Ammon's horn (tissue), 1 donor: ENCODE data around the gene C14orf119.
"Not testable (repeated sequence)": the region's sequence is repeated elsewhere in the genome, so short reads cannot be mapped to it uniquely, and the experiment has no call there.

Experiments used
- DNase-seq: peaks from one replicate; pipeline ENCODE4 v3.0.0-alpha.2; 2016; ENCODE audit warnings: low spot score

C14orf119 gene

GRCh38 chr14:23089498-23090253 is 5.6 kb upstream of the C14orf119 start:
- DNase-seq = no peak

DNA sequence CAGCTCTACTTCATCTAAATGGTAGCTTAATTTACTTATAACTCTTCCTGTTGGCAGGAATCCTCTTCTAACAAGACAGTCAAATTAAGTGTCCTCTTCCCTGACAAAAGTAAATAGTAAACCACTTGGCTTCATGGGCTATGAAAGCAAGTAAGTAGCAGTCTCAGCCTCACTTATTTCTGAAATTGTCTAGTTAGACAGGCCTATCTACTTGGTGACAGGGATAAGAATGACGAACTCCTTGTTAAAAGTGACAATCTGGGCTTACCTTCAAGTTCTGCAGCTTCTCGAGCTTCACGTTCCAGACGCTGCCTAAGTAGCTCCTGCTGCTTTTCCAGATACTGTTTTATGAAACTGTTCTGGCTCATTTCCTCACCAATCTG is 5.1 kb upstream of the C14orf119 start:
- no peak for DNase-seq

- DNase-seq = no peak
Measured at GRCh38 chr14:23091294-23092225, 3.7 kb upstream of the C14orf119 start.

DNA sequence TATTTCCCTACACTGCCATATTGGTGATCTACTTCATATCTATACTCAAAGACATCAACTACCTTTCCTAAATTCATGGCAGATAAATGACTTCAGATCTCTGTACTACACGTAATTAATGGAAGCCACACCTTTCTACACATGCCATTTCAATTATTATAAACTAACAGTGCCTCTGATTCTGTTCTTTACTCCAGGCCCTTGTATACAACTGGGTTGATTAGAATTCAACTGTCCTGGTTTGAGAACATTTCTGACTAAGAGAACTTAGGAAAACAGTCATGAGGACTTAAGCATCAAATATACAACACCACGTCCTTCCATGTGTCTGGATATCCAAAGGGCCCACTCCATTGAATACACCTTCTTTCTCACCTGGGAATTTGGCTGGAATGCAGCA is 2.2 kb upstream of the C14orf119 start:
- no peak for DNase-seq

DNA sequence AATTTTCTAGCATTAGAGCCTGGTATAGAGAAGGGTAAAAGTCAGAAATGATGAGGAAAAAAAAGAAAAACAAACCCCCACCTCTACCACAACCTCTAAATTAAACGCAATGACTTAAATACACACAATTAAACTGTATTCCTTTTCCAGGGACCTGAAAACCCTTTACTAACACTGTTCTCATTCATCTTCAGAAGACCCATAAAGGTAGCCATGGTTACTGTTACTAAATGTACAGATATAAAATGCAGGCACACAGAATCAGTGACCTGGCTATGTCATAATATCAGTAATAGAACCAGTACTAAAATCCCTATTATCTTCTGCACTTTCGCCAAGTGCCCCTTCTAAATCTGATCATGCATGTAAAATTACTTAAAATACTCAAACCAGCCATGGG is 1.8 kb upstream of the C14orf119 start:
- DNase-seq = no peak

DNA sequence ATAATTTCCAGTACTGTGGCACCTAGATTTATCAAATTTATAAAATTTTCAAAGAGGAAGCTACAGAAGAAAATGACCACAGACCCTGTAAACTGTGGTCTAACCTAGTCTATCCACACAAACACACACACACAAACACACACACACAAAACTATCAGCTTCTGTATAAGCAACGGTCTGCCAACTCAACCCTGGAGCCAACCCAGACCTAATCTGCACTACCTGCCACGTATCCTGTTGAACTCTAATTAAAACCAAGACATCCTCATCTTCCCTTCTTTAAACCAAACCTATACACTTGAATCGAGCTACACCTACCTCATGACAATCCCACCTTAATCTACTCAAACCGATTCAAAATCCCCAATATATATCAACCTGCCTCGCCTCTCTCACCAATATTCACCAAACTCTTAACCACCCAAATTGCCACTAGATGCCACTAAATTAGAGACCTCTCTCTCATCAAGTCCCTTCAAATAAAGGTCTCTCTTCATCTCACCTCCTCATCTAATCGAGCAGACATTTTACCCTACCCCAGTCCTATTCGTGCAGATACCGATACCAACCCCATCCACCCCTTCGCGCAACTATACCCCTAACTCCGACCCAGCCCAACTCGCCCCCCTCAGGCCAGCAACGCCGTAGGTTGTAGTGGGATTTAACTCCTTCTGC is 1.2 kb upstream of the C14orf119 start:
- DNase-seq = no peak

DNA sequence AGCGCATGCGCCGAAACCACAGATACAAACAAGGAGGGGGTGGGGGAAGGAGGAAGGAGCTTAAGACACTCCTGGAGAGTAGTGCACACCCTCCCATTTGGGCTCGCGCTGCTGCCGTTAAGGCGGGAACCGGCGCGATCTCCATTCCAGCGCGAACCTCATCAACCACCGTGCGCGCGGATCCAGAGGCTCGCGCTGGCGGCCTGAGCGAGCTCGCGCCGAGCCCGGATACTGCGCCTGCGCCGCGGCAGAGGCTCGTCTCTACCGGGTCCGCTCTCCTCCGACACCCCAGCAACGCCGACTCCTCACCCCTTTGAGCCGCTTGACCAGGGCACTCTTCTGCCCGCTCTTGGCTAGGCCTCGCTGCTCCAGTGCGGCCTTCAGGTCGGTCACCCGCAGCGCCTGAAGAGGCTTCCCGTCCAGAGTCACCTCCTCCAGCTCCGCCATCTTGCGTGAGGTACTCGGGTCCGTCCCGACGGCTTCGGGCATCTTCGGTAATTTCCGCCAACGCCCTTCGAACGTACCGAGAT is 574 bp upstream of the C14orf119 start, which contains the start of gene ACIN1:
Gene ACIN1 (minus strand): TSS at position 471 of the 530 bp plus-strand sequence. CDS start 24 bp downstream, at position 447.
- peak; percentile 89 for DNase-seq

DNA sequence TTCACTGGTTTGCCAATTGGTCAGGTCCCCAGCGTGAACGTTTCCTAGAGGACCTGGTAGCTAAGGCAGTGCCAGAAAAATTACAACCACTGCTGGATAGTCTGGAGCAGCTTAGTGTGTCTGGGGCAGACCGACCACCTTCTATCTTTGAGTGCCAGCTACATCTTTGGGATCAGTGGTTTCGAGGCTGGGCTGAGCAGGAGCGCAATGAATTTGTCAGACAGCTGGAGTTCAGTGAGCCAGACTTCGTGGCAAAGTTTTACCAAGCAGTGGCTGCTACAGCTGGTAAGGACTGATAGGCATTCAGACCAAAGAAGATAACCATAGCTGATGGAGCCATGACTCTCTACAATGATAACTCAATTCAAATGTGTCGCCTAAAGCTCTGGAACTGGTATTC is 2.5 kb downstream of the C14orf119 start:
- no peak for DNase-seq

DNA sequence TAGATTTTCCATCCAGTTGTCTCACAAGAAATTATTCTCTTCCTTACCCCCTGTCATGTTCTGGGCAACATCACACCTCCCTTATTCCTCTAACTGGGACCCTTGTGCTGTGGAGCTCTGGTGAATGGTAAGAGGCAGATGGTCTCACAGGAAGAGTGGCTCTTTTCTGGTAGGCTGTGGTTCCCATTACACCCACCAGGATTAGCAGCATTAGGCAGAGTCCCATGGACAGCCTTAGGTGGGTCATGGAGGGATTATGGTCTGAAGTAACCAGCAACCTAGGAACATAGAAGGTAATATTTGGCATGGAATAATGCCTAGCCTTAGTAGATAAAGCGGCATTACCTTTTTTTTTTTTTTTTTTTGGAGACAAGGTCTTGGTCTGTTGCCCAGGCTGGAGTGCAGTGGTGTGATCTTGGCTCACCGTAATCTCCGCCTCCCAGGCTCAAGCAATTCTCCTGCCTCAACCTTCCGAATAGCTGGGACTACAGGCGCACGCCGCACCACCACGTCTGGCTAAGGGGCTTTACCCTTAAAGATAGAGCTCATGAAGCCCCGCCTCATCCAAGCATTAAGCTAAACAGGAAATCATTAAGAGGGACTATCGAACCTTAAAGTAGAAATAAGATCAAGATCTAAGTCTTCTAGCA is 4.0 kb downstream of the C14orf119 start:
- DNase-seq = no peak

DNA sequence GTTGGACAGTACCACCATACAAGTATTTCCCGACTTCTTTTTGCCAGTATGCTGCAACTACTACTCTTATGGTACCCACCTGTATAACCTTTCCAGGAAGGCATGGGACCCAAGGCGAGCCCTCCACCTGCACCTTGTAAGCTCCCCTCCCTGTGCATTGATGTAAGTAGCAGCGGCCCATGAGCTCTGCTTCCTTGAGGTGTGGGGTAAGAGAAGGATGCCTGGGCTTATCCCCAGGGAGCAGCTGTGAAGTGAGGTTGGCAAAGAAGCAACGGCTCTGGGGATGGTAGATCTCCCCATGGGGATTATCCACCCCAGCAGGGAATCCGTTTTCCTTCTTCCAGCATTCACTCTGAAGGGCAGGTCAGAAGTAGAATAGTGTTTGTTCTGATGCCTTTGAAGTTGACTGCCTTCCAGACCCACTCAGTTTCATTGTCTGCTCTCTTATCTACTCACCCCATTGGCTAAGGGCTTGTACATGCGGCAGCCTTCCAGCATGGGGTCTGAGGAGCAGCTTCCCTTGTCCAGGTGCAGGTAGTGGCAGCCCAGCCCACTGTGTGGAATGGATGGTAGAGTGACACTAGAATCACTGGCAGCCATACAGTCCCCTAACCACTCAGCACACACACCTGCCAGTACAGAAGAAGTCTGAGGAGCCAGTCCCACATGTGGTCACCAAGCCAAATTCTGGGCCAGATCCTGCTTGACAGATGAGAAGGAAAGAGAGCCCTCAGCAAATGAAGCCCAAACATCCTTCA is 6.1 kb downstream of the C14orf119 start:
- DNase-seq = no peak

DNA sequence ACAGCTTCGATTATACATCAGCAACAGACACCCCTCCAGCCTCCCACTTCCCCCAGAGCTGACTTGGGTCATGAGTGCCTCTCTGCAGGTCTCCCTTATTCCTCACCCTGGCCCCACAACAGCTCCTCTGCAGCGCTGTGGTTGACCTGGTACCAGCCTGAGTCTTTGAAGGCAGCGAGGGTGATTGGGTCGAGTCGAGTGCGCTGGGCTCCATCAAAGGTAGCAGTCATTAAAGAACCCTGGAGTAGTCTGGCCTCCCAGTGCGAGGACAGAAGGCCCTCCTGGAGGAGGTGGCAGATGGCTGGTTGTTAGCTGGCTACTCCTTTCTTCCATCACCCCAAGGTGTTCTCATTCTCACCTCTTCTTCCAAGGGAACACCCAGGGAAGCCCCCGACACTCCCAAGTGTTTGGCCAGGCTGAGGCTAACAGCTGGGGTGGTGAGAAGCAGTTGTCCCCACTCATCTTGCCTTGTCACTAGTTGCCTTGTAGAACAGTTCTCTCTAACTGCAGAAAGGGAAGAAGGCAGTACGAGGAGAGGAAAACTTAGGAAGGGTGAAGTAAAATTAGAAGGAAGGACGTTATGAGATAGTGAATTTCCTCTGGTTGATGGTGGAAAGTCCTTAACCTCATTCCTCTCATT is 6.8 kb downstream of the C14orf119 start:
- DNase-seq = no peak

DNA sequence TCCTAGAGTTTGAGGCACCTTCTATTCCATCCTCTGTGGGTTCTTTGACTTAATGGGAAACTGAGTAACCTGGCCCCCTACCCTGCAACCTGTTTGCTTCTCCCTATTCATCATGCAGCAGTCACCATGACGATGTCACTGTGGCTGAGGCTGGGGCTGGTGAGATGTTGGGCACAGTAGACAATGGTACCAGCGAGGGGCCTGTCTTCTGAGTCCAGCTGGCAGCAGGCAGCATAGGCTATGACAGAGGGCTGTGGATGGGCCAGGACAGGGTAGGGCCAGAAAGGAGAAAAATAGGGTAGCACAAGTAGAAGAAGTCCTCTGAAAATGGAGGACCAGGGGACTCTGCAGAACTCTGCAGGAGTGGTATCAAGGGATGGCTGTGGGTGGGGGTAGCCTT is 7.5 kb downstream of the C14orf119 start:
- DNase-seq = peak; percentile 39

DNA sequence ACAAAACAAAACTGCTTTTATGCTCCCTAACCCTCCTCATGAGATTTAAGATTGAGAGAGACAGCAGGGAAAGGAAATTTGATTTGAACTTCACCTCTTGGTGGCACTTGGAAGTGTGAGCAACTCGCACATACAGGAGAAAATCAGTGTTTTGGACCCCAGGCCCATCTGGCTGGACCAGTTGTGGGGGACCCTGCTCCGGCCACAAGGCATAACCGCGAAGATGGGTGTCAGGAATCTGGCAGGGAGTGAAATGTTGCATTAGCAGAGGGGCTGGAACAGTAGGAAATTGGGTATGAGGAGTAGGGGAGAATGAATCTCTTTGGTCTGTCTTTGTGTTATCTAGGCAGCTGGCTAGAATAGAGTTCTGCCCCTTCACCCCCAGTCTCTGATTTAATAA is 8.3 kb downstream of the C14orf119 start:
- no peak for DNase-seq

DNA sequence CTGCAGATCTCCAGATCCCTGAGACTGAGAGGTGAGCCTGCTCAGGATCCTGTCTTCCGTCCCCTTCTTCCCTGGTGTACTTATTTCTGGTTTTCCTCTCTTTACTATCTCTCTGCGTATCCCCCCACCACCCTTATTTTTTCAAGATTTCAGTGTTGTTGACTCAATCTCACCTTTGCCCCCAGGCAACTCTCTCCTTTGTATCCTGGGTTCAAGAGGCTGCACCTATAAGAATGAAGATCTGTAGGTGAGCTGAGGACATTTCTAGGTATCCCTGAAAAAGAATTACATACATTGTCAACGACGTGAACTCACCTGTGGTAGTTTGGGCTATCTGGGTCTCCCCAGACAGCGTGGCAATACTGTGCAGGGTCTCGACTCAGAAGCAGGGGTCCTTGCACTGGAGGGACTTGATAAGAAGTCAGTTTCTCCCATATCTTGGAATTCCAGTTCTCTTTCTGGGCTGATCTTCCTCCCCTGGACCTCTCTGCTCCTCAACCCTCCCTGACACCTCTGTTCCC is 8.8 kb downstream of the C14orf119 start:
- no peak for DNase-seq

- DNase-seq = no peak
Measured at GRCh38 chr14:23104591-23105347, 9.5 kb downstream of the C14orf119 start, which contains the start of gene CIROP. Gene CIROP, minus strand, starts transcription at chr14:23104989. Its CDS starts 69 bp downstream, at chr14:23104920.

GRCh38 chr14:23105348-23105824 is 10.1 kb downstream of the C14orf119 start:
- DNase-seq = no peak

- no peak for DNase-seq
Measured at GRCh38 chr14:23106747-23107045, 11.4 kb downstream of the C14orf119 start.

- not testable (repeated sequence) for DNase-seq
Measured at GRCh38 chr14:23107620-23108019, 12.3 kb downstream of the C14orf119 start.

- not testable (repeated sequence) for DNase-seq
Measured at GRCh38 chr14:23108169-23108568, 12.9 kb downstream of the C14orf119 start.
